Middle frontal gyrus (tissue), 1 donor: ENCODE data around the gene RABEP1.

Experiments
- DNase-seq: peaks from one replicate; pipeline ENCODE4 v3.0.0-alpha.2; 2015; ENCODE audit warnings: low spot score; ENCODE audit errors: extremely low spot score

Gene RABEP1

GRCh38 chr17:5269241-5269960 is 12.7 kb upstream of the RABEP1 start:
- no peak for DNase-seq

- DNase-seq = no peak
Observed at GRCh38 chr17:5272322-5272721, 9.8 kb upstream of the RABEP1 start.

GRCh38 chr17:5282642-5283217 is 646 bp downstream of the RABEP1 start:
- no peak for DNase-seq

GRCh38 chr17:5283571-5284315 is 1.7 kb downstream of the RABEP1 start:
- DNase-seq = no peak

- DNase-seq = no peak
Observed at GRCh38 chr17:5284681-5285080, 2.6 kb downstream of the RABEP1 start.

- DNase-seq = no peak
Observed at GRCh38 chr17:5286846-5287245, 4.8 kb downstream of the RABEP1 start.

- no peak for DNase-seq
Observed at GRCh38 chr17:5291683-5292350, 9.7 kb downstream of the RABEP1 start.

- DNase-seq = no peak
Observed at GRCh38 chr17:5297245-5297644, 15.2 kb downstream of the RABEP1 start.

GRCh38 chr17:5299383-5299782 is 17.3 kb downstream of the RABEP1 start:
- DNase-seq = no peak

- no peak for DNase-seq
Observed at GRCh38 chr17:5304636-5305035, 22.6 kb downstream of the RABEP1 start.

GRCh38 chr17:5309851-5310250 is 27.8 kb downstream of the RABEP1 start:
- no peak for DNase-seq

GRCh38 chr17:5325851-5326250 is 43.8 kb downstream of the RABEP1 start:
- no peak for DNase-seq

GRCh38 chr17:5329784-5330557 is 47.9 kb downstream of the RABEP1 start:
- DNase-seq = no peak

GRCh38 chr17:5330981-5331380 is 48.9 kb downstream of the RABEP1 start:
- DNase-seq = no peak

GRCh38 chr17:5331506-5331905 is 49.4 kb downstream of the RABEP1 start:
- no peak for DNase-seq

- no peak for DNase-seq
Observed at GRCh38 chr17:5344914-5345313, 62.8 kb downstream of the RABEP1 start.

GRCh38 chr17:5352681-5353289 is 70.7 kb downstream of the RABEP1 start:
- no peak for DNase-seq

- no peak for DNase-seq
Observed at GRCh38 chr17:5354310-5354709, 72.2 kb downstream of the RABEP1 start.

- no peak for DNase-seq
Observed at GRCh38 chr17:5354886-5355415, 72.9 kb downstream of the RABEP1 start.

- no peak for DNase-seq
Observed at GRCh38 chr17:5355421-5356129, 73.5 kb downstream of the RABEP1 start.
